A673 (cell line): ENCODE measurements around the gene RIN1. TPM values are rescaled to one million over a fixed set of nuclear protein-coding genes. Genes with fewer than 3 reads are reported as not detected.

Source experiments
- BruUV-seq: library from RNA; stranded (reverse); fragments of 400-500 nt; replicated peaks from 2 replicates; lab custom pipeline; 2021; lab: Mats Ljungman, UMichigan
- CTCF ChIA-PET: fragments of 300-600 bp; sonication (Branson Sonifier 250); formaldehyde crosslinking; loops from one replicate; lab custom pipeline; 2022; ENCODE audit warnings: antibody characterized with exemption; lab: Charles Lee
- POLR2A ChIA-PET: fragments of 300-600 bp; sonication (Branson Sonifier 250); formaldehyde crosslinking; loops from one replicate; lab custom pipeline; 2022; ENCODE audit warnings: antibody characterized with exemption; ENCODE audit not compliant: low non-redundant PET; lab: Charles Lee
- DNase-seq: peaks from one replicate; pipeline ENCODE4 v3.0.0-alpha.2; 2015; ENCODE audit warnings: low spot score
- H3K27ac ChIP-seq: fragments of 200-600 bp; sonication (generic); 2 replicates; pipeline ENCODE4 v1.5.1; 2016; ENCODE audit warnings: mixed run types, low read depth, mild to moderate bottlenecking, mixed read lengths, antibody characterized with exemption, low read length; ENCODE audit not compliant: poor library complexity, severe bottlenecking
- H3K27me3 ChIP-seq: fragments of 200-600 bp; sonication (generic); replicated peaks from 2 replicates; pipeline ENCODE4 v1.6.1; 2017; ENCODE audit warnings: mixed run types, low read depth, mild to moderate bottlenecking, mixed read lengths, antibody characterized with exemption, low read length; ENCODE audit not compliant: insufficient read depth, poor library complexity
- H3K36me3 ChIP-seq: fragments of 200-600 bp; sonication (generic); 2 replicates; pipeline ENCODE4 v1.6.1; 2016; ENCODE audit warnings: mixed run types, mild to moderate bottlenecking, mixed read lengths, antibody characterized with exemption, low read length; ENCODE audit not compliant: insufficient read depth, poor library complexity, severe bottlenecking
- H3K4me1 ChIP-seq: fragments of 200-600 bp; sonication (generic); 2 replicates; pipeline ENCODE4 v1.6.1; 2017; ENCODE audit warnings: mixed run types, mild to moderate bottlenecking, mixed read lengths, antibody characterized with exemption, low read length; ENCODE audit not compliant: insufficient read depth, poor library complexity, severe bottlenecking
- H3K4me3 ChIP-seq: fragments of 200-600 bp; sonication (generic); 2 replicates; pipeline ENCODE4 v1.5.1; 2016; ENCODE audit warnings: low read depth, mixed run types, mild to moderate bottlenecking, mixed read lengths, low read length; ENCODE audit not compliant: poor library complexity, severe bottlenecking
- H3K9me3 ChIP-seq: fragments of 200-600 bp; sonication (generic); 2 replicates; pipeline ENCODE4 v1.6.1; 2016; ENCODE audit warnings: mixed run types, low read depth, mild to moderate bottlenecking, mixed read lengths, antibody characterized with exemption, low read length; ENCODE audit not compliant: poor library complexity, severe bottlenecking
- EZH2 ChIP-seq: fragments of 200-600 bp; sonication (generic); IDR thresholded peaks from 2 replicates; pipeline ENCODE4 v1.6.1; 2017; ENCODE audit warnings: borderline replicate concordance, low read depth, mild to moderate bottlenecking, mixed read lengths, antibody characterized with exemption, low read length; ENCODE audit not compliant: poor library complexity, severe bottlenecking
- intact Hi-C: fragments of 100-400 bp; cut with micrococcal nuclease; formaldehyde crosslinking; loops from one replicate; pipeline ENCODE4 v1.10.0; 2022; ENCODE audit not compliant: unreplicated experiment
- total RNA-seq: library from RNA; stranded (reverse); gene quantifications from 2 replicates; pipeline ENCODE4 v1.2.3, GENCODE V29; 2021
- TF ChIP-seq, protein P1 (sequence below): fragments of 300-800, 200-600 bp; sonication (generic); conservative IDR thresholded peaks from 2 replicates; pipeline ENCODE4 v1.5.1; 2017; ENCODE audit warnings: low read depth, mild to moderate bottlenecking, antibody characterized with exemption, low read length, moderate library complexity, mixed read lengths

The RIN1 gene
- total RNA-seq, 1 experiment from 2014 or later = 4.9 TPM

GRCh38 chr11:66373265-66373664, 37.0 kb upstream of the RIN1 start:
- TF ChIP-seq, protein P1, sequence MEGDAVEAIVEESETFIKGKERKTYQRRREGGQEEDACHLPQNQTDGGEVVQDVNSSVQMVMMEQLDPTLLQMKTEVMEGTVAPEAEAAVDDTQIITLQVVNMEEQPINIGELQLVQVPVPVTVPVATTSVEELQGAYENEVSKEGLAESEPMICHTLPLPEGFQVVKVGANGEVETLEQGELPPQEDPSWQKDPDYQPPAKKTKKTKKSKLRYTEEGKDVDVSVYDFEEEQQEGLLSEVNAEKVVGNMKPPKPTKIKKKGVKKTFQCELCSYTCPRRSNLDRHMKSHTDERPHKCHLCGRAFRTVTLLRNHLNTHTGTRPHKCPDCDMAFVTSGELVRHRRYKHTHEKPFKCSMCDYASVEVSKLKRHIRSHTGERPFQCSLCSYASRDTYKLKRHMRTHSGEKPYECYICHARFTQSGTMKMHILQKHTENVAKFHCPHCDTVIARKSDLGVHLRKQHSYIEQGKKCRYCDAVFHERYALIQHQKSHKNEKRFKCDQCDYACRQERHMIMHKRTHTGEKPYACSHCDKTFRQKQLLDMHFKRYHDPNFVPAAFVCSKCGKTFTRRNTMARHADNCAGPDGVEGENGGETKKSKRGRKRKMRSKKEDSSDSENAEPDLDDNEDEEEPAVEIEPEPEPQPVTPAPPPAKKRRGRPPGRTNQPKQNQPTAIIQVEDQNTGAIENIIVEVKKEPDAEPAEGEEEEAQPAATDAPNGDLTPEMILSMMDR = no peak
- TF ChIP-seq EZH2 = no peak
- CTCF ChIA-PET = interaction anchor here (1.5 kb wide), 1 partner anchor 13 kb away, joined by 3 read pairs; no protein-coding TSS in a partner anchor
- Histone ChIP-seq H3K36me3 (peaks cover 18% of the 10 kb centered on the region), H3K27me3 (no peaks in the 10 kb centered on the region), H3K27ac (peak overlapping the region; percentile 83), H3K4me3 (no peak overlapping the region), H3K9me3 (no peaks in the 10 kb centered on the region), H3K4me1 (peaks cover 30% of the 10 kb centered on the region)
- BruUV-seq = no TSS peak
- intact Hi-C loops = no loop called here
- DNase-seq = no peak
- POLR2A ChIA-PET = no interaction called here

GRCh38 chr11:66371627-66372415, 35.6 kb upstream of the RIN1 start, which contains the start of gene SLC29A2:
Gene SLC29A2 (minus strand): TSS chr11:66371760. CDS start chr11:66371591, 169 bp downstream.
- H3K27me3 ChIP-seq = no peaks in the 10 kb centered on the region
- H3K4me3 ChIP-seq = peak within 1 kb of the TSS; percentile 93
- peaks cover 30% of the 10 kb centered on the region for H3K4me1 ChIP-seq
- ChIA-PET POLR2A (no interaction called here), CTCF (interaction anchor here (0.9 to 1.3 kb wide), 3 partner anchors 8 to 17 kb away, joined by 3 to 6 read pairs (median 4); no protein-coding TSS in a partner anchor)
- intact Hi-C loops = no loop called here
- H3K9me3 ChIP-seq = no peaks in the 10 kb centered on the region
- peak within 1 kb of the TSS; percentile 83 for H3K27ac ChIP-seq
- peak; percentile 98 for DNase-seq
- no peak for TF ChIP-seq EZH2
- TF ChIP-seq, protein P1 = no peak
- peaks cover 32% of the 10 kb centered on the region for H3K36me3 ChIP-seq
- no TSS peak for BruUV-seq

DNA sequence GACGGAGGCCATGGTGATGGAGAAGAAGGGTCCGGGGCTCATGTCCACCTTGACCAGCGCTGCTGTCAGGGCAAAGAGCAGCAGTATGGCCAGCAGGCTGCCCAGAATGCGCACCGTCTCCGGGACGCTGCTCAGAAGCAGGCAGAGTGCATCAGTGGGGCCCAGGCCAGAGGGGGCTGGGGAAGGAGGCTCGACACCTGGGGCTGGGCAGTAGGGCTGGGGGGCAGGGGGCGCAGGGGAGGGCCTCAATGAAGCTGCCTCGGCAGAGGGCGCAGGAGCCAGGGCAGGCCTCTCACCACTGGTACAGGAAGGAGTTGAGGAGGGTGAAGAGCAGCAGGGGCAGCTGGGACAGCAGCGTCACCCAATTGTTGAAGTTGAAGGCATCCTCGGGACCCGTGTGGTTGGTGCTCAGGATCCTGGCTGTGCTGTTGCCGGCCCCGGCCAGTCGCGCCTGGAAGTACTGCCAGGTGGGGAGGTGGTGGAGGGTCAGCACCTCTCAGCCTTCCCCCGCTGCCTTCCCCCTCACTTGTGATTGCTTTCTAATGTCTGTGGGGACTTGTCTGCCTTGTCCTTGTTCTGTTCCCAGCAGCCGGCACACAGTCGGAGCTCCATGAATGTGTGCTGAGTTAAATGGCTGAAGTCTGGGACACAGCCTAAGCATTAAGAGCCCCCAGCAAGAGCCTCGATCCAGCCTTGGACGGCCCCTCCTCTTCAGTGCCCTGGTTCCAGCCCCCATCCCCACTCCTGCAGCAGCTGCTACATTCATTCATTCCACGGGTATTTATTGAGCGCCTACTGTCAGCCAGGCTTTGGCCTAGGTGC, 33.0 kb upstream of the RIN1 start:
- peak overlapping the region; percentile 93 for H3K4me3 ChIP-seq
- BruUV-seq = no TSS peak
- no peak for DNase-seq
- ChIA-PET POLR2A (no interaction called here), CTCF (interaction anchor here (1.0 to 1.4 kb wide), 3 partner anchors 17 to 1259 kb away, joined by 3 to 5 read pairs (median 3); no protein-coding TSS in a partner anchor)
- intact Hi-C loops = no loop called here
- H3K27me3 ChIP-seq = no peaks in the 10 kb centered on the region
- H3K36me3 ChIP-seq = peaks cover 53% of the 10 kb centered on the region
- no peak for TF ChIP-seq EZH2
- TF ChIP-seq, protein P1 = no peak
- peak overlapping the region; percentile 83 for H3K27ac ChIP-seq
- H3K9me3 ChIP-seq = no peaks in the 10 kb centered on the region
- peaks cover 30% of the 10 kb centered on the region for H3K4me1 ChIP-seq
